ENCODE results near the gene RBMXL3. TPM values are rescaled to one million over a fixed set of nuclear protein-coding genes. Genes with fewer than 3 reads are reported as not detected.
A peak's percentile ranks its signal among the peaks of the same experiment; 100 is the strongest.
"Not testable (repeated sequence)": the region's sequence is repeated elsewhere in the genome, so short reads cannot be mapped to it uniquely, and the experiment has no call there.

RBMXL3 gene
- total RNA-seq, 1 experiment from 2014 or later: not detected

DNA sequence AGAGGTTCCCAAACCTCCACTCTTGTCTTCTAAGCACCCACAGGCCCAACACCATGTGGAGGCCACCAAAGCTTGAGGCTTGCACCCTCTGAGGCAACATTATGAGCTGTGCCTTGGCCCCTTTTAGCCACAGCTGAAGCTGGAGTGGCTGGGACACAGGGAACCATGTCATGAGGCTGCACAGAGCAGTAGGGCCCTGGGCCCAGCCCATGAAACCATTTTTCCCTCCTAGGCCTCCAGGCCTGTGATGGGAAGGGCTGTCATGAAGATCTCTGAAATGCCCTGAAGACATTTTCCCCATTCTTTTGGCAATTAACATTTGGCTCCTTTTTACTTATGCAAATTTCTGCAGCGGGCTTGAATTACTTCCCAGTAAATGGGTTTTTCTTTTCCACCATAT lies 14.8 kb downstream of the RBMXL3 start:
- TF ChIP-seq EZH2 (IDR thresholded peaks at IDR 0.05; ENCODE audit: low read depth): no peak
- TF ChIP-seq, protein P1, sequence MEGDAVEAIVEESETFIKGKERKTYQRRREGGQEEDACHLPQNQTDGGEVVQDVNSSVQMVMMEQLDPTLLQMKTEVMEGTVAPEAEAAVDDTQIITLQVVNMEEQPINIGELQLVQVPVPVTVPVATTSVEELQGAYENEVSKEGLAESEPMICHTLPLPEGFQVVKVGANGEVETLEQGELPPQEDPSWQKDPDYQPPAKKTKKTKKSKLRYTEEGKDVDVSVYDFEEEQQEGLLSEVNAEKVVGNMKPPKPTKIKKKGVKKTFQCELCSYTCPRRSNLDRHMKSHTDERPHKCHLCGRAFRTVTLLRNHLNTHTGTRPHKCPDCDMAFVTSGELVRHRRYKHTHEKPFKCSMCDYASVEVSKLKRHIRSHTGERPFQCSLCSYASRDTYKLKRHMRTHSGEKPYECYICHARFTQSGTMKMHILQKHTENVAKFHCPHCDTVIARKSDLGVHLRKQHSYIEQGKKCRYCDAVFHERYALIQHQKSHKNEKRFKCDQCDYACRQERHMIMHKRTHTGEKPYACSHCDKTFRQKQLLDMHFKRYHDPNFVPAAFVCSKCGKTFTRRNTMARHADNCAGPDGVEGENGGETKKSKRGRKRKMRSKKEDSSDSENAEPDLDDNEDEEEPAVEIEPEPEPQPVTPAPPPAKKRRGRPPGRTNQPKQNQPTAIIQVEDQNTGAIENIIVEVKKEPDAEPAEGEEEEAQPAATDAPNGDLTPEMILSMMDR (conservative IDR thresholded peaks at IDR 0.05): no peak
- Histone ChIP-seq H3K4me2 (no peak overlapping the region), H2AFZ (no peak overlapping the region), H4K20me1 (ENCODE audit: insufficient read depth) (no peaks in the 10 kb centered on the region), H3K4me3 (no peak overlapping the region), H3K27ac (no peak overlapping the region), H3K4me1 (replicated peaks; ENCODE audit: insufficient read depth) (no peaks in the 10 kb centered on the region), H3K27me3 (ENCODE audit: insufficient read depth, low read depth) (no peaks in the 10 kb centered on the region), H3K9me3 (ENCODE audit: insufficient read depth, low read depth) (no peaks in the 10 kb centered on the region; the same call in 1 of the 2 replicates), H3F3A (ENCODE audit: insufficient read depth, low read depth) (no peaks in the 10 kb centered on the region), H3K9me2 (ENCODE audit: insufficient read depth) (no peaks in the 10 kb centered on the region), H3K79me2 (ENCODE audit: low read depth) (no peaks in the 10 kb centered on the region), H3K36me3 (ENCODE audit: low read depth) (no peaks in the 10 kb centered on the region)
- intact Hi-C loops (cut with micrococcal nuclease; ENCODE audit: unreplicated experiment): no loop called here
- no peak for DNase-seq
- POLR2A ChIA-PET (ENCODE audit: unreplicated experiment): no interaction called here
- BruUV-seq (replicated peaks): no TSS peak
- CTCF ChIA-PET: no interaction called here

DNA sequence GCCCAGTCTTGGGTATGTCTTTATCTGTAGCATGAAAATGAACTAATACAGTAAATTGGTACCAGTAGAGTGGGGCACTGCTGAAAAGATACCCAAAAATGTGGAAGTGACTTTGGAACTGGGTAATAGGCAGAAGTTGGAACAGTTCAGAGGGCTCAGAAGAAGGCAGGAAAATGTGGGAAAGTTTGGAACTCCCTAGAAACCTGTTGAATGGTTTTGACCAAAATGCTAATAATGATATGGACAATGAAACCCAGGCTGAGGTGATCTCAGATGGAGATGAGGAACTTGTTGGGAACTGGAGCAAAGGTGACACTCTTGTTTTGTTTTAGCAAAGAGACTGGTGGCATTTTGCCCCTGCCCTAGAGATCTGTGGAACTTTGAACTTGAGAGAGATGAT lies 20.3 kb downstream of the RBMXL3 start:
- H3K9me3 ChIP-seq (ENCODE audit: insufficient read depth, low read depth); H4K20me1 ChIP-seq (ENCODE audit: insufficient read depth); H3K4me2 ChIP-seq; POLR2A ChIA-PET (ENCODE audit: unreplicated experiment); DNase-seq; intact Hi-C loops (cut with micrococcal nuclease; ENCODE audit: unreplicated experiment); H3F3A ChIP-seq (ENCODE audit: insufficient read depth, low read depth); H2AFZ ChIP-seq; H3K4me3 ChIP-seq; CTCF ChIA-PET; H3K36me3 ChIP-seq (ENCODE audit: low read depth); H3K4me1 ChIP-seq (replicated peaks; ENCODE audit: insufficient read depth); BruUV-seq (replicated peaks); H3K79me2 ChIP-seq (ENCODE audit: low read depth); H3K9me2 ChIP-seq (ENCODE audit: insufficient read depth); H3K27ac ChIP-seq; H3K27me3 ChIP-seq (ENCODE audit: insufficient read depth, low read depth): not testable (repeated sequence)

DNA sequence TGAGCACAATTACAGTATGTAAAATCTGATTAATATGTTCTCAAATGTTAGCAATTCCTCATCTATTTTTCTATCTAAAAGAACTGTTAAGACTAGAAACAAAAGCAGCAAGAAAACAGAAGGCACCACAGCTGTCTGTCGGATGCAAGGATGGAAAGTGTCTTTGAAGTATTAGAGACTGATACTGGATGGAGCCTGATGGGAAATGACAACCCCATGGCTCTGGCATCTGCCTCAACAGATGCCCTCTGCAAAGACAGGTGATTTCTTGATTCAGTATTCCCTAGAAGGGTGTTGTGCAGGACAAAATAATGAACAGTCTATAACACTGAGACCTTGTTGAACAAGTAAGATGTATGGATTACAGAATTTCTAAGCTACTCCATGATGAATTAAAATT lies 24.9 kb downstream of the RBMXL3 start:
- Histone ChIP-seq H3K27me3 (ENCODE audit: insufficient read depth, low read depth) (no peaks in the 10 kb centered on the region), H3K4me2 (no peak overlapping the region), H3K4me1 (replicated peaks; ENCODE audit: insufficient read depth) (no peaks in the 10 kb centered on the region), H3K79me2 (ENCODE audit: low read depth) (no peaks in the 10 kb centered on the region), H3K36me3 (ENCODE audit: low read depth) (no peaks in the 10 kb centered on the region), H3K9me3 (ENCODE audit: insufficient read depth, low read depth) (no peaks in the 10 kb centered on the region), H2AFZ (0 out of 2 replicates have a peak overlapping the region, but pooled peaks have one; percentile 39), H3K27ac (no peak overlapping the region), H3K4me3 (no peak overlapping the region), H4K20me1 (ENCODE audit: insufficient read depth) (no peaks in the 10 kb centered on the region), H3K9me2 (ENCODE audit: insufficient read depth) (no peaks in the 10 kb centered on the region), H3F3A (ENCODE audit: insufficient read depth, low read depth) (no peaks in the 10 kb centered on the region)
- no TSS peak for BruUV-seq (replicated peaks)
- CTCF ChIA-PET: no interaction called here
- intact Hi-C loops (cut with micrococcal nuclease; ENCODE audit: unreplicated experiment): no loop called here
- POLR2A ChIA-PET (ENCODE audit: unreplicated experiment): no interaction called here
- DNase-seq: no peak
- TF ChIP-seq, protein P1 (conservative IDR thresholded peaks at IDR 0.05): no peak
- no peak for TF ChIP-seq EZH2 (IDR thresholded peaks at IDR 0.05; ENCODE audit: low read depth)

DNA sequence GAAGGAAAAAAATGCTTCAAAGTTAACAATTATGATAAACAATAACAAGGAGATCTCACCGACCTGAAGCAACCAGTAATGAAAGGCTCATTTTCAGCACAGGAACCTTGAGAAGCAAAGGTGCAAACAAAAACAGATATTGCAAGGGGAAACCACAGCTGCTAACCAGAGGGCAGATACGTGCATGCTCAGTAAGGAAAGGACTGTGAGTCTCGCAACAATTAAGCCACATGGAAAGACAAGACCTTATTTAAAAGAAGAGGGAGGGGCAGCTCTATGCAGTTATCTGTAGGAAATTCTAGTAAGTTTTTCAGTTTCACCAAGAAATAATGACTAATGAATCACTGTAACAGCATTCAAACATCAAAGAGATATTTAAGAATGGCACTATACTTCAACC lies 25.4 kb downstream of the RBMXL3 start:
- Histone ChIP-seq H3K27ac (no peak overlapping the region), H3K9me3 (ENCODE audit: insufficient read depth, low read depth) (no peaks in the 10 kb centered on the region), H3K4me1 (replicated peaks; ENCODE audit: insufficient read depth) (no peaks in the 10 kb centered on the region), H3K4me3 (no peak overlapping the region), H4K20me1 (ENCODE audit: insufficient read depth) (no peaks in the 10 kb centered on the region), H2AFZ (0 out of 2 replicates have a peak overlapping the region, but pooled peaks have one; percentile 39), H3F3A (ENCODE audit: insufficient read depth, low read depth) (no peaks in the 10 kb centered on the region), H3K4me2 (no peak overlapping the region), H3K79me2 (ENCODE audit: low read depth) (no peaks in the 10 kb centered on the region), H3K36me3 (ENCODE audit: low read depth) (no peaks in the 10 kb centered on the region), H3K9me2 (ENCODE audit: insufficient read depth) (no peaks in the 10 kb centered on the region), H3K27me3 (ENCODE audit: insufficient read depth, low read depth) (no peaks in the 10 kb centered on the region)
- DNase-seq: no peak
- TF ChIP-seq, protein P1 (conservative IDR thresholded peaks at IDR 0.05): no peak
- TF ChIP-seq EZH2 (IDR thresholded peaks at IDR 0.05; ENCODE audit: low read depth): no peak
- intact Hi-C loops (cut with micrococcal nuclease; ENCODE audit: unreplicated experiment): no loop called here
- CTCF ChIA-PET: no interaction called here
- POLR2A ChIA-PET (ENCODE audit: unreplicated experiment): no interaction called here
- no TSS peak for BruUV-seq (replicated peaks)

DNA sequence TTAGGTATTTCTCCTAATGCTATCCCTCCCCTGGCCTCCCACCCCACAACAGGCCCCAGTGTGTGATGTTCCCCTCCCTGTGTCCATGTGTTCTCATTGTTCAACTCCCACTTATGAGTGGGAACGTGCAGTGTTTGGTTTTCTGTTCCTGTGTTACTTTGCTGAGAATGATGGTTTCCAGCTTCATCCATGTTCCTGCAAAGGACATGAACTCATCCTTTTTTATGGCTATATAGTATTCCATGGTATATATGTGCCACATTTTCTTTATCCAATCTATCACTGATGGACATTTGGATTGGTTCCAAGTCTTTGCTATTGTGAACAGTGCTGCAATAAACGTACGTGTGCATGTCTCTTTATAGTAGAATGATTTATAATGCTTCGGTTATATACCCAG lies 28.1 kb downstream of the RBMXL3 start:
- BruUV-seq (replicated peaks); DNase-seq; POLR2A ChIA-PET (ENCODE audit: unreplicated experiment); H3K4me2 ChIP-seq; H3K79me2 ChIP-seq (ENCODE audit: low read depth); H3K9me3 ChIP-seq (ENCODE audit: insufficient read depth, low read depth); H4K20me1 ChIP-seq (ENCODE audit: insufficient read depth); H2AFZ ChIP-seq; intact Hi-C loops (cut with micrococcal nuclease; ENCODE audit: unreplicated experiment); H3F3A ChIP-seq (ENCODE audit: insufficient read depth, low read depth); H3K4me1 ChIP-seq (replicated peaks; ENCODE audit: insufficient read depth); H3K27me3 ChIP-seq (ENCODE audit: insufficient read depth, low read depth); CTCF ChIA-PET; H3K9me2 ChIP-seq (ENCODE audit: insufficient read depth); H3K27ac ChIP-seq; H3K4me3 ChIP-seq; H3K36me3 ChIP-seq (ENCODE audit: low read depth): not testable (repeated sequence)
